GM20431 (cell line): ENCODE measurements around the gene FBXO21.

Experiments
- in situ Hi-C: fragments of 300-500 bp; cut with MseI, MboI; formaldehyde crosslinking; loops from one replicate; pipeline ENCODE4 v1.15.0; 2020; ENCODE audit warnings: low sequenced_read_pairs; ENCODE audit not compliant: unreplicated experiment

FBXO21 gene

DNA sequence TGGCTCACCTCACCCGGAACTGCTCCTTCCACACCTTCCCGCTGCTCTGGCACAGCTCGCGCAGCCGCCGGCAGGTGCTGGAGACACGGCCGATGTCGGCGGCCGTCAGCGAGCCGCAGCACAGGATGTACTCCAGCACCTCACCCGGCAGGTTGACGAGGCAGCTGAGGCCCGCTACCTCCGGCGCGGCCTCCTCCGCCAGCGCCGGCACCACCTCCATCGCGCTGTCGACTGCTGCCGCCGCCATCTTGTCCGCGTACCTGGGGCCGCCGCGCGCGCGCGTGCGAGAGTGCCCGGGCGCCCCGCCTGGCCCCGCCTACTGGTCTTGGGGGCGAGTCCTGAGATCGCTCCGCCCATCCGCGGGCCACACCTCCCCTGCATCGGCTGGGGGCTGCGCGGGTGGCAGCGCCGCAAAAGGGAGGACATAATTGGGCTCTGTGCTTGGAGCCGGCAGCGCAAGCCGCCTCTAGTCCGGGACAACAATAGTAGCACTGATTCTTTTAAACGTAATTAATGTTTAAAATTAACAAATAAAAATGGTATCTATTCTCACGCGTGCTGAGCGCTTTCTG is at the start of gene FBXO21:
FBXO21 (minus strand) TSS at position 261 of the 572 bp plus-strand sequence; CDS start at position 247, 14 bp downstream.
- in situ Hi-C loops, result no loop called here

DNA sequence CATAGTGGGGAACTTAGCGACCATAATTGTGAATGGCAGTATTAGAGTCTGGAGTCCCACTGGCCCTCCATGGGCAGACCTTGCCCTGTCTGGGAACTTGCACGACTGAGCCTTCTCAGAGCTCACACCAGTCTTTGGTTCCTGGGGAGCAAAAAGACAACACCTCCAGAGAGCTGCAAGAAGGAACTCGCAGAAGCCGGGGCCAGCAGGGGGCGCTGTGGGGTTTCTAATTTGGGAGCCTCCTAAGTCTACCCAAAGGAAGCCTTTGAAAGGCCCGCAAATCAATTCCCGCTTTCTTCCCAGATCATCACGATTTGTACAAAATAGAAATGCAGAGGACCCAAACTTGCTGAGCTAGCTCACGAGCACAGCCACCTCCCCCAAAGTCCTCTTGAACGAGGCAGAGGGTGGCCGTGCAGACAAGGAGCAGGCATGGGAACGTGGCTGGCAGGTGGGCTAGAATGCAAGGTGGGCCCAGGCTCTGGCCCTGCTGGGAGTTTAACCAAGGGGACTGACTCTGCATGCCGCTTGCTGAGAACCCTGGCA is 46.3 kb upstream of the FBXO21 start:
- in situ Hi-C loops, result no loop called here

- in situ Hi-C loops, result no loop called here
Observed at GRCh38 chr12:117235261-117235660, 45.0 kb upstream of the FBXO21 start.

DNA sequence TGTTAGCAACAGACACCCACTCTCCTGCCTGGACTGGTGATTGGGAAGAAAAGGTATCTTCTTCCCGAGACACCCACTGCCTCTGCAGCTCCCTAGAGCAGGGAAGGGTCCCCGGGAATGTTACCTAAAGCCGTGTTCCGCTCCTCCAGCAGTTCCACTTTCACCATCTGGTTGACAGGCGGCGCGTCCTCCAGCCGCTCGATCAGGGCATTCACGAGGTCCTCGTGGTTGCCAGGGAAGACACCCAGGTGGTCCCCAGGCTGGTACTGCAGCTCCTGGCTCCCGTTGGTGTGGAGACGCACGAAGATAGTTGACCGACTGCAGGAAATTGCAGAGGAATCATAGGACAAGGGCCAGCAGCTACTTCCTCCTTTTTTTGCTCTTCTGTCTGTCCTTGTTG is 44.2 kb upstream of the FBXO21 start:
- in situ Hi-C loops, result no loop called here

DNA sequence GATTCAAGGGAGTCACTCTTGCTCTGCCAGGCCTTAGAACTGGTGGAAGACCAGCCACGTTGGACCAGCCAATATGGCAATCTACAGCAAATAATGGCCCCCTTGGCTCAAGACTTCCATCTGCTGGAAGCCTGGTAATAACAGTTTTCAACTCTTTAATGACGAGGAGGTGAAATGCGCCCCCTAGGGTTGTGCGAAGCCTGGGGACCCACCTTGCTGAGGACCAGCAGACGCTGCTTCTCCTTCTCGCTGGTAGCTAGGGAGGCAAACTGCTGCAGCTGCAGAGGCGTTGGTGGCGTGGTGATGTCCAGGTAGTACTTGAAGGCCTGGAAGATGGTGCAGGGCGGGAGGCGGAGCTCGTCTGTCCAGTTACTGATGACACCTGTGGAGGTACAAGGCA is 41.5 kb upstream of the FBXO21 start:
- in situ Hi-C loops, result no loop called here

GRCh38 chr12:117228239-117228638 is 38.0 kb upstream of the FBXO21 start:
- in situ Hi-C loops, result no loop called here

- in situ Hi-C loops, result no loop called here
Observed at GRCh38 chr12:117227000-117227653, 36.9 kb upstream of the FBXO21 start.

GRCh38 chr12:117226505-117226904 is 36.2 kb upstream of the FBXO21 start:
- in situ Hi-C loops, result no loop called here

- in situ Hi-C loops, result no loop called here
Observed at GRCh38 chr12:117225179-117225578, 34.9 kb upstream of the FBXO21 start.

DNA sequence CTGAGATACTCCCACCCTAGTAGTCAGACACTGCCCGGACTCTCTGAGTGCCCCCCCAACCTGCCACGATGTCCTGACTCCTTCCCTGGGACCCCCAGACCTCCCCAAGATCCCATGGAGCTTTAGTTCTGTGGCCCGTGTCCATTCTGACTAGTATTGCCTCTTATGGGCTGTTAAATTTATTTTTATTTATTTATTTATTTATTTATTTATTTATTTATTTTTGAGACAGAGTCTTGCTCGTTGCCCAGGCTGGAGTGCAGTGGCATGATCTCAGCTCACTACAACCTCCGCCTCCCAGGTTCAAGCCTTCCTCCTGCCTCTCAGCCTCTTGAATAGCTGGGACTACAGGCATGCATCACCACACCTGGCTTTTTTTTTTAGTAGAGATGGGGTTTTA is 30.7 kb upstream of the FBXO21 start:
- in situ Hi-C loops, result loop anchor here (25.0 kb wide), 2 partner anchors 366 to 616 kb away; no protein-coding TSS in a partner anchor

GRCh38 chr12:117218149-117218548 is 27.9 kb upstream of the FBXO21 start:
- in situ Hi-C loops, result loop anchor here (25.0 kb wide), 2 partner anchors 369 to 619 kb away; no protein-coding TSS in a partner anchor

DNA sequence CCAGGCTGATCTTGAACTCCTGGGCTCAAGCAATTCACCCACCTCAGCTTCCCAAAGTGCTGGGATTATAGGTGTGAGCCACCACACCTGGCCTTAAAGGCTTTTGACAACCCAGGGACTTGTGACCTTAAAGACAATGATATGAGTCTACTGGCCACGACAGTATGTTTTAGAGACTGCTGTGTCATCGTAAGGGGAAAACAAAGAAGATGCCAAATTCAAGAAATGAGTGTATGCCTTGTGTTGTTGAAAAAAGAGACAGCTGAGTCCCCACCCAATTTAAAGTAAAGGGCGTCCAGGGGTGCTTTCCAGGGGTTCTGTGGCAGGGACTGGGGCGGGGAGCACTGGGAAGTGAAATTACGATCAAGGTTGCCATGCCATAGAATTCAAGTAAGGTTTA is 26.4 kb upstream of the FBXO21 start:
- in situ Hi-C loops, result loop anchor here (25.0 kb wide), 2 partner anchors 371 to 621 kb away; no protein-coding TSS in a partner anchor

- in situ Hi-C loops, result loop anchor here (25.0 kb wide), 2 partner anchors 373 to 623 kb away; no protein-coding TSS in a partner anchor
Observed at GRCh38 chr12:117214797-117215196, 24.5 kb upstream of the FBXO21 start.

GRCh38 chr12:117213295-117213808 is 23.1 kb upstream of the FBXO21 start:
- in situ Hi-C loops, result loop anchor here (25.0 kb wide), 2 partner anchors 374 to 624 kb away; no protein-coding TSS in a partner anchor

GRCh38 chr12:117212563-117213190 is 22.4 kb upstream of the FBXO21 start:
- in situ Hi-C loops, result loop anchor here (25.0 kb wide), 2 partner anchors 375 to 625 kb away; no protein-coding TSS in a partner anchor

GRCh38 chr12:117210266-117210918 is 20.1 kb upstream of the FBXO21 start:
- in situ Hi-C loops, result loop anchor here (25.0 kb wide), 2 partner anchors 377 to 627 kb away; no protein-coding TSS in a partner anchor

GRCh38 chr12:117209626-117210025 is 19.4 kb upstream of the FBXO21 start:
- in situ Hi-C loops, result loop anchor here (25.0 kb wide), 2 partner anchors 378 to 628 kb away; no protein-coding TSS in a partner anchor

DNA sequence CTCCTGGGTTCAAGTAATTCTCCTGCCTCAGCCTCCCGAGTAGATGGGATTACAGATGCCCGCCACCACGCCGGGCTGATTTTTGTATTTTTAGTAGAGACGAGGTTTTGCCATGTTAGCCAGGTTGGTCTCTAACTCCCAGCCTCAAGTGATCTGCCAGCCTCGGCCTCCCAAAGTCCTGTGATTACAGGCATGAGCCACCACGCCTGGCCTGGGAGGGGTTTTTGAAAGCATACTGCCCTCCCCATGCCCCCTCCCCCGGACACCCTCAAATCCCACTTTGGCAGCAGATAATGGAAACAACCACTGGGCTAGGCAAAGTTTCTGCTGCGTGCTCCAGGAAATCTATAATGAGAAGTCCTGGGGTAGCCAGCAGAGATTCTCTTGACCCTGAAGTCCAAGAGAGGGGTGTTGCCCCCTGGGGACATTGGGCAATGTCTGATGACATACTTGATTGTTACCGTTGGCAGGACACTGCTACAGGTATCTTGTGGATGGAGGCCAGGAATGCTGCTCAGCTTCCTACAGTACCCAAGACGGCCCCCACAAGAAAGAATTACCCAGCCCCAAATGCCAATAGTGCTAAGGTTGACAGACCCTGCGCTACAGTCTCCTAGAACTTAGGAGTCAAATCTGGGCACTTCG is 18.7 kb upstream of the FBXO21 start:
- in situ Hi-C loops, result loop anchor here (25.0 kb wide), 2 partner anchors 378 to 628 kb away; no protein-coding TSS in a partner anchor

DNA sequence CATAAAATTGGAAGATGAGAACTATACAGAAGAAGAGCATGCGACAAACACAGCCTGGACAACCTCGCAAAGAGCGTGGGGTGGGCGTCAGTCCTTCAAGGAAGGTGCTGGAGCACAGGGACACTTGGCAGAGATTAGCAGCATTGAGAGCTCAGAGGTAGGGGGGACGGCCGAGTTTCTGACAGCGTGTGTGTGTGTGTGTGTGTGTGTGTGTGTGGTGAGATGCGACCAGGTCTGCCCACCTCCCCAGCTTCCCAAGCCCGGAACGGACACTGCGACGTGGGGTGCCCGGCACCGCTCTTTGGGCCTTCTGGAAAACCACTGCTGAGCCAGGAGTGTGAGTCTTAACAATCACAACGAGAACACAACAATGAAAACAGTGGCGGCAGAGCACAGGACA is 17.9 kb upstream of the FBXO21 start:
- in situ Hi-C loops, result loop anchor here (25.0 kb wide), 2 partner anchors 379 to 629 kb away; no protein-coding TSS in a partner anchor
